HG02870 (cell line): Measurements from ENCODE around the gene FBN3.
"Not testable (repeated sequence)": the region's sequence is repeated elsewhere in the genome, so short reads cannot be mapped to it uniquely, and the experiment has no call there.

Experiments
- ATAC-seq: cut with Tn5 transposase; IDR thresholded peaks from one replicate; pipeline ENCODE4 v1.9.1; 2021; ENCODE audit warnings: mild to moderate bottlenecking, moderate library complexity; ENCODE audit not compliant: unreplicated experiment

The FBN3 gene

GRCh38 chr19:8064911-8065874, 84.2 kb downstream of the FBN3 start:
- no peak for ATAC-seq

GRCh38 chr19:8057545-8058270, 91.7 kb downstream of the FBN3 start:
- no peak for ATAC-seq

- no peak for ATAC-seq
Measured at GRCh38 chr19:8056533-8056932, 92.9 kb downstream of the FBN3 start.

GRCh38 chr19:8054169-8054568, 95.2 kb downstream of the FBN3 start:
- no peak for ATAC-seq

GRCh38 chr19:8052464-8052859, 96.9 kb downstream of the FBN3 start, which contains the start of gene CCL25:
Gene CCL25, plus strand, starts transcription at chr19:8052760. Its CDS starts 290 bp downstream, at chr19:8053050.
- no peak for ATAC-seq

- peak; percentile 83 for ATAC-seq
Measured at GRCh38 chr19:8050274-8051096, 98.9 kb downstream of the FBN3 start.

- ATAC-seq = no peak
Measured at GRCh38 chr19:8046569-8047165, 102.7 kb downstream of the FBN3 start.

- no peak for ATAC-seq
Measured at GRCh38 chr19:8045872-8046568, 103.4 kb downstream of the FBN3 start.

GRCh38 chr19:8044018-8044417, 105.4 kb downstream of the FBN3 start:
- ATAC-seq = no peak

GRCh38 chr19:8042900-8043299, 106.5 kb downstream of the FBN3 start:
- no peak for ATAC-seq

- ATAC-seq = no peak
Measured at GRCh38 chr19:8041531-8041931, 107.9 kb downstream of the FBN3 start.

- ATAC-seq = no peak
Measured at GRCh38 chr19:8039231-8039630, 110.2 kb downstream of the FBN3 start.

GRCh38 chr19:8038815-8039214, 110.6 kb downstream of the FBN3 start:
- no peak for ATAC-seq

- ATAC-seq = no peak
Measured at GRCh38 chr19:8036434-8037099, 112.8 kb downstream of the FBN3 start.

GRCh38 chr19:8034178-8034525, 115.2 kb downstream of the FBN3 start:
- ATAC-seq = no peak

- not testable (repeated sequence) for ATAC-seq
Measured at GRCh38 chr19:8033287-8034177, 115.9 kb downstream of the FBN3 start.

- ATAC-seq = no peak
Measured at GRCh38 chr19:8030960-8031359, 118.4 kb downstream of the FBN3 start.

GRCh38 chr19:8028951-8029491, 120.4 kb downstream of the FBN3 start:
- ATAC-seq = no peak
